Skeletal muscle cell (primary cell): ENCODE results near the gene MDC1.
"Not testable (repeated sequence)": the region's sequence is repeated elsewhere in the genome, so short reads cannot be mapped to it uniquely, and the experiment has no call there.

Source experiments
- DNase-seq: peaks from one replicate; pipeline ENCODE4 v3.0.0-alpha.2; 2010; ENCODE audit warnings: low read depth
- H3K4me3 ChIP-seq: 2 replicates; pipeline ENCODE4 v1.5.1; 2011; ENCODE audit warnings: low read depth, mild to moderate bottlenecking, control low read depth, low read length, moderate library complexity

The MDC1 gene

GRCh38 chr6:30717129-30717844 lies at the start of gene MDC1:
TSS of gene MDC1 (minus strand) at chr6:30717281. CDS start at chr6:30715175, 2,106 bp downstream.
- peak within 1 kb of the TSS; percentile 80 for H3K4me3 ChIP-seq

GRCh38 chr6:30766461-30767157 lies 49.5 kb upstream of the MDC1 start:
- DNase-seq, result no peak
- H3K4me3 ChIP-seq, result no peak overlapping the region

More at GRCh38 chr6:30717129-30717844, at the start of gene MDC1:
- peak; percentile 100 for DNase-seq

- DNase-seq, H3K4me3 ChIP-seq: not testable (repeated sequence)
These were observed 48.4 kb upstream of the MDC1 start for GRCh38 chr6:30765495-30765894.

GRCh38 chr6:30764490-30765043 lies 47.5 kb upstream of the MDC1 start:
- not testable (repeated sequence) for DNase-seq, H3K4me3 ChIP-seq

- no peak for DNase-seq
- H3K4me3 ChIP-seq, result no peak overlapping the region
These were observed 46.8 kb upstream of the MDC1 start for GRCh38 chr6:30763618-30764489.

- no peak overlapping the region for H3K4me3 ChIP-seq
- DNase-seq, result no peak
These were observed 46.1 kb upstream of the MDC1 start for GRCh38 chr6:30763155-30763617.

GRCh38 chr6:30761791-30762429 lies 44.8 kb upstream of the MDC1 start:
- H3K4me3 ChIP-seq, result no peak overlapping the region
- no peak for DNase-seq

GRCh38 chr6:30760549-30760948 lies 43.5 kb upstream of the MDC1 start:
- DNase-seq, result no peak
- no peak overlapping the region for H3K4me3 ChIP-seq

- peak; percentile 87 for DNase-seq
- H3K4me3 ChIP-seq, result no peak overlapping the region
These were observed 42.6 kb upstream of the MDC1 start for GRCh38 chr6:30759575-30760239.

GRCh38 chr6:30757261-30757904 lies 40.3 kb upstream of the MDC1 start:
- DNase-seq, result no peak
- no peak overlapping the region for H3K4me3 ChIP-seq

GRCh38 chr6:30756405-30757003 lies 39.4 kb upstream of the MDC1 start:
- not testable (repeated sequence) for H3K4me3 ChIP-seq, DNase-seq

GRCh38 chr6:30754631-30755030 lies 37.5 kb upstream of the MDC1 start:
- no peak for DNase-seq
- H3K4me3 ChIP-seq, result no peak overlapping the region

GRCh38 chr6:30752157-30752927 lies 35.3 kb upstream of the MDC1 start:
- H3K4me3 ChIP-seq, result no peak overlapping the region
- DNase-seq, result peak; percentile 100

GRCh38 chr6:30750379-30750668 lies 33.2 kb upstream of the MDC1 start:
- no peak for DNase-seq
- H3K4me3 ChIP-seq, result no peak overlapping the region

GRCh38 chr6:30749554-30750378 lies 32.7 kb upstream of the MDC1 start:
- no peak overlapping the region for H3K4me3 ChIP-seq
- no peak for DNase-seq

- no peak overlapping the region for H3K4me3 ChIP-seq
- DNase-seq, result no peak
These were observed 31.9 kb upstream of the MDC1 start for GRCh38 chr6:30748851-30749540.
